H1 (cell line): Measurements from ENCODE around the gene UROC1. TPM values are rescaled to one million over a fixed set of nuclear protein-coding genes. Genes with fewer than 3 reads are reported as not detected.

Experiments
- CTCF ChIA-PET: fragments of 300-600 bp; sonication (Branson Sonifier 250); formaldehyde crosslinking; loops from one replicate; lab custom pipeline; 2021; ENCODE audit not compliant: partially characterized antibody; lab: Charles Lee
- POLR2A ChIA-PET: fragments of 300-600 bp; sonication (Branson Sonifier 250); formaldehyde crosslinking; loops from one replicate; lab custom pipeline; 2021; ENCODE audit warnings: inconsistent platforms; ENCODE audit not compliant: partially characterized antibody; lab: Charles Lee
- DNase-seq, 2 experiments: peaks; one replicate each; pipeline versions ENCODE4 v3.0.0 to v3.0.0-alpha.2; 2010 to 2022; ENCODE audit warnings: low spot score in 2 of 2, low read depth in 1 of 2, mixed read lengths in 1 of 2
- FAIRE-seq: peaks from 2 replicates; lab custom pipeline; 2011; peaks lifted over from hg19 to GRCh38; lab: Jason Lieb, UNC
- H2AFZ ChIP-seq: 2 replicates; pipeline ENCODE4 v1.8.1; 2012; ENCODE audit warnings: low read length, inconsistent platforms
- H2AK5ac ChIP-seq: 2 replicates; pipeline ENCODE4 v1.6.1; 2013; ENCODE audit warnings: low read depth, low read length
- H2BK120ac ChIP-seq: replicated peaks from 2 replicates; pipeline ENCODE3; 2013; ENCODE audit warnings: low read depth, low read length, inconsistent platforms
- H2BK12ac ChIP-seq: 2 replicates; pipeline ENCODE4 v1.6.1; 2013; ENCODE audit warnings: low read depth, low read length
- H2BK15ac ChIP-seq: 2 replicates; pipeline ENCODE4 v1.6.1; 2013; ENCODE audit warnings: low read length
- H2BK20ac ChIP-seq: 2 replicates; pipeline ENCODE4 v1.6.1; 2013; ENCODE audit warnings: low read length
- H2BK5ac ChIP-seq: 2 replicates; pipeline ENCODE4 v1.6.1; 2013; ENCODE audit warnings: low read depth, low read length
- H3K14ac ChIP-seq: 2 replicates; pipeline ENCODE4 v1.6.1; 2013; ENCODE audit warnings: inconsistent platforms; ENCODE audit not compliant: insufficient read length
- H3K18ac ChIP-seq: 2 replicates; pipeline ENCODE4 v1.6.1; 2013; ENCODE audit warnings: low read length; ENCODE audit errors: extremely low read depth
- H3K23ac ChIP-seq: 2 replicates; pipeline ENCODE4 v1.6.1; 2013; ENCODE audit warnings: inconsistent platforms; ENCODE audit not compliant: insufficient read length
- H3K23me2 ChIP-seq: 2 replicates; pipeline ENCODE4 v1.6.1; 2013; ENCODE audit warnings: low read depth, low read length
- H3K27ac ChIP-seq: 2 replicates; pipeline ENCODE4 v1.6.1; 2011; ENCODE audit warnings: low read depth, low read length, inconsistent platforms
- H3K27me3 ChIP-seq, 4 experiments: replicated peaks in 1 of 4; 1 replicate in 1 of 4; 2 replicates in 3 of 4; pipeline versions ENCODE4 v1.6.1 to v1.8.1; 2011 to 2013; ENCODE audit warnings: low read length in 3 of 4, mild to moderate bottlenecking in 3 of 4, inconsistent platforms in 2 of 4, mixed read lengths in 2 of 4, moderate library complexity in 1 of 4; ENCODE audit not compliant: control insufficient read depth in 3 of 4, insufficient read depth in 3 of 4; ENCODE audit errors: extremely low read depth in 1 of 4
- H3K36me3 ChIP-seq, 4 experiments: 2 replicates each; pipeline versions ENCODE4 v1.6.1 to v1.8.1; 2011 to 2013; ENCODE audit warnings: mild to moderate bottlenecking in 4 of 4, low read length in 3 of 4, moderate library complexity in 2 of 4, control low read depth in 1 of 4, inconsistent platforms in 1 of 4; ENCODE audit not compliant: insufficient read depth in 4 of 4, control insufficient read depth in 2 of 4
- H3K4ac ChIP-seq: replicated peaks from 2 replicates; pipeline ENCODE3; 2013; ENCODE audit warnings: low read length, low read depth, mixed read lengths, inconsistent platforms; ENCODE audit not compliant: insufficient read length
- H3K4me1 ChIP-seq, 4 experiments: replicated peaks in 1 of 4; 1 replicate in 1 of 4; 2 replicates in 3 of 4; pipeline versions ENCODE4 v1.6.1 to v1.8.1; 2011 to 2013; ENCODE audit warnings: low read length in 3 of 4, inconsistent platforms in 2 of 4, mixed read lengths in 1 of 4; ENCODE audit not compliant: insufficient read depth in 4 of 4, control insufficient read depth in 3 of 4
- H3K4me2 ChIP-seq, 2 experiments: 2 replicates each; pipeline versions ENCODE4 v1.6.1 to v1.8.1; 2011 to 2013; ENCODE audit warnings: low read depth in 2 of 2, low read length in 2 of 2, control low read depth in 1 of 2, inconsistent platforms in 1 of 2, mild to moderate bottlenecking in 1 of 2; ENCODE audit not compliant: insufficient read depth in 1 of 2
- H3K4me3 ChIP-seq, 4 experiments: fragments of 200-600, 300-600 bp in 1 of 4; sonication (generic), shearing (Covaris generic), sonication (Bioruptor Twin) in 1 of 4; 2 replicates each; pipeline versions ENCODE4 v1.5.1 to v1.8.1; 2011 to 2016; ENCODE audit warnings: low read length in 4 of 4, low read depth in 3 of 4, control low read depth in 2 of 4, inconsistent platforms in 2 of 4, mild to moderate bottlenecking in 2 of 4, mixed read lengths in 1 of 4, moderate library complexity in 1 of 4; ENCODE audit not compliant: insufficient read depth in 2 of 4; ENCODE audit errors: extremely low read depth in 1 of 4
- H3K56ac ChIP-seq: replicated peaks from 2 replicates; pipeline ENCODE3; 2013; ENCODE audit warnings: low read depth, mild to moderate bottlenecking, mixed read lengths, low read length, inconsistent platforms; ENCODE audit not compliant: insufficient read length
- H3K79me1 ChIP-seq: 2 replicates; pipeline ENCODE4 v1.6.1; 2013; ENCODE audit warnings: low read depth, low read length, control low read depth
- H3K79me2 ChIP-seq, 2 experiments: 2 replicates each; pipeline versions ENCODE4 v1.6.1 to v1.8.1; 2012 to 2013; ENCODE audit warnings: low read length in 2 of 2, mild to moderate bottlenecking in 2 of 2, inconsistent platforms in 1 of 2; ENCODE audit not compliant: insufficient read depth in 2 of 2, control insufficient read depth in 1 of 2
- H3K9ac ChIP-seq, 4 experiments: replicated peaks in 1 of 4; 1 replicate in 1 of 4; 2 replicates in 3 of 4; pipeline versions ENCODE4 v1.6.1 to v1.8.1; 2011 to 2013; ENCODE audit warnings: low read depth in 3 of 4, low read length in 3 of 4, control low read depth in 2 of 4, mild to moderate bottlenecking in 2 of 4, moderate library complexity in 2 of 4, inconsistent platforms in 1 of 4; ENCODE audit errors: extremely low read depth in 1 of 4
- H3K9me3 ChIP-seq, 2 experiments: 2 replicates each; pipeline versions ENCODE4 v1.6.1 to v1.8.1; 2012 to 2013; ENCODE audit warnings: mild to moderate bottlenecking in 2 of 2, moderate library complexity in 2 of 2, control low read depth in 1 of 2, inconsistent platforms in 1 of 2, low read depth in 1 of 2, low read length in 1 of 2, mixed read lengths in 1 of 2; ENCODE audit not compliant: insufficient read depth in 2 of 2
- H4K20me1 ChIP-seq, 2 experiments: replicated peaks in 1 of 2; 2 replicates each; pipeline versions ENCODE3 to v1.8.1; 2011 to 2013; ENCODE audit warnings: inconsistent platforms in 2 of 2, low read length in 2 of 2, mild to moderate bottlenecking in 1 of 2; ENCODE audit not compliant: insufficient read depth in 2 of 2, control insufficient read depth in 1 of 2
- H4K5ac ChIP-seq: 2 replicates; pipeline ENCODE4 v1.6.1; 2013; ENCODE audit warnings: low read length, low read depth, mixed read lengths, inconsistent platforms; ENCODE audit not compliant: insufficient read length
- H4K8ac ChIP-seq: 2 replicates; pipeline ENCODE4 v1.8.0; 2013; ENCODE audit warnings: mild to moderate bottlenecking, moderate library complexity, low read length, inconsistent platforms; ENCODE audit not compliant: insufficient read depth; ENCODE audit errors: extremely low read depth
- H4K91ac ChIP-seq: replicated peaks from 2 replicates; pipeline ENCODE3; 2013; ENCODE audit warnings: low read length, mixed read lengths, inconsistent platforms; ENCODE audit not compliant: insufficient read length
- BACH1 ChIP-seq: IDR thresholded peaks from 2 replicates; pipeline ENCODE4 v1.6.1; 2012; ENCODE audit warnings: low read length, improper control_type of control experiment
- CTBP2 ChIP-seq: IDR thresholded peaks from 2 replicates; pipeline ENCODE4 v1.7.0; 2011; ENCODE audit warnings: borderline replicate concordance, mild to moderate bottlenecking, moderate library complexity, mixed read lengths, low read length; ENCODE audit not compliant: insufficient read depth, insufficient read length
- KDM4A ChIP-seq: IDR thresholded peaks from one replicate; pipeline ENCODE4 v1.7.1; 2012; ENCODE audit warnings: low read depth, mild to moderate bottlenecking, moderate library complexity, low read length, inconsistent platforms; ENCODE audit not compliant: severe bottlenecking
- RBBP5 ChIP-seq: IDR thresholded peaks from 2 replicates; pipeline ENCODE4 v1.7.1; 2012; ENCODE audit warnings: low read depth, mild to moderate bottlenecking, inconsistent platforms, low read length, moderate library complexity, borderline replicate concordance
- RNF2 ChIP-seq: fragments of 200-900, 300-1000 bp; sonication (generic); IDR thresholded peaks from 2 replicates; pipeline ENCODE4 v1.7.1; 2016; ENCODE audit warnings: borderline replicate concordance, low read depth, mild to moderate bottlenecking, antibody characterized with exemption, low read length; ENCODE audit not compliant: poor library complexity, severe bottlenecking; ENCODE audit errors: missing control alignments
- SAP30 ChIP-seq: fragments of 300-600 bp; sonication (generic); IDR thresholded peaks from 2 replicates; pipeline ENCODE4 v1.7.1; 2012; ENCODE audit warnings: low read length, moderate library complexity, mild to moderate bottlenecking, inconsistent platforms; ENCODE audit not compliant: insufficient read depth, insufficient replicate concordance
- SRF ChIP-seq: IDR thresholded peaks from 2 replicates; pipeline ENCODE4 v1.6.1; 2011; ENCODE audit warnings: mild to moderate bottlenecking, low read depth, low read length, moderate library complexity
- WGBS, 2 experiments: shearing (Covaris generic) in 1 of 2; methylation state at CpG; one replicate each; pipeline versions ENCODE4 v1.1.6 to v1.1.7; 2013 to 2015; ENCODE audit warnings: low lambda C conversion rate in 2 of 2, mixed read lengths in 2 of 2, inconsistent platforms in 1 of 2, low coverage in 1 of 2, missing lambda C conversion rate in 1 of 2; ENCODE audit not compliant: insufficient replicate concordance in 2 of 2, insufficient coverage in 1 of 2, insufficient read length in 1 of 2; ENCODE audit errors: extremely low coverage in 1 of 2, missing lambda C conversion rate in 1 of 2; 5-methylcytosine and 5-hydroxymethylcytosine counted together
- polyA plus RNA-seq, 7 experiments: library from polyadenylated mRNA; depleted of rRNA in 3 of 7; stranded (reverse) in 5 of 7; unstranded in 2 of 7; fragments of >200 nt in 5 of 7; fragments of 200-250 nt in 2 of 7; gene quantifications; 1 replicate in 5 of 7; 2 replicates in 1 of 7; 4 replicates in 1 of 7; pipeline versions ENCODE4 v1.2.1 to v1.2.3, GENCODE V29; 2011 to 2013; ENCODE audit warnings: missing spikeins in 2 of 7, mixed read lengths in 2 of 7
- total RNA-seq: library from RNA; stranded (reverse); fragmentation: NEBNext Ultra II Directional; extraction: Animal tissue kit (Norgen Biotek cat#: 25700); gene quantifications from 2 replicates; pipeline ENCODE4 v1.2.1, GENCODE V29; 2021

UROC1 gene
- total and polyA plus RNA-seq, 2 of the 8 experiments (the other 6 are each of a cell fraction or from before 2014, with no cell fraction given), result 0.03 TPM; not detected in 1

DNA sequence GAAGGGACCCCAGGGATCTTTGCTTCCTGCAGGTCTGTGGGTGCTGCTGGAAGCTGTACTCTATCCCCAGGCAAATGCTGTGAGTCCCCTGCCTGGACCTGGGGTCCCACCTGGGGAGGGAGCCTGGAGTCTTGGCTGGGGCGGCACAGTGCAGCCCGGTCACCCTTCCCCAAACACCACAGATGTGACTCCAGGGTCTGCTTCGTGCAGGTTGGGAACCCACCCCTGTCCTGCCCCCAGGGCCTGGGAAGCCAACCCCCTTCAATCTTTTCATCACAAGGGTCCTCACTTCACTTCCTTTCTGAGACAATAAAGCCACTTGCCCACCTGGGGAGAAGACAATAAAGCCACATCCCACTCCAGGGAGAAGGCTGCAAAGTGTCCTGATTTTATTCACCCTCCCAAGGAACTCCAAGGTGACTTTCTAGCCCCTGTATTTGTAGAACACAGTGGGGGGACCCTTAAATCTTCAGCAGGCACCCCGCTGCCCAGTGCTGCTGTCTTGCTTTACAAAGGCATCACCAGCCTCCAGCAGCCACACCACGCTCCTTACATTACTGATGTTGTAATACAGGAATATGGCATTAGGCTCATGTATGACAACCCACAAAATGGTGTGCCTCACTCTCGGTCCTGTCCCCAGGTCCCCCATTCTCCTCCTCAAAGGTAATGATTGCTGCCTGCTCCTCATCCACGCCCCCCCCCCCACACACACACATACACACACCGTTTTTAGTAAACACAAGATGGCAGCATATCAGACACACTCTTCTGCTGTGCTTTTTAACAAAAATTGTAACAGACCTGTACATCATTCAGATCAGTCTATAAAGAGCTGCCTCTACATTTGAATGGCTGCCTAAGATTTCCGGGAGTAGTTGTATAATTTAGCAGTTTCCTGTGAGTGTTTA, 31.2 kb upstream of the UROC1 start:
- no peaks in the 10 kb centered on the region for H3K27me3 ChIP-seq
- H4K5ac ChIP-seq, result peak overlapping the region; percentile 7
- FAIRE-seq (no peak), DNase-seq (peak in 1 of 2 experiments; percentile 49)
- no peaks in the 10 kb centered on the region for H3K79me2 ChIP-seq
- H3K36me3 ChIP-seq, result no peaks in the 10 kb centered on the region
- CTCF ChIA-PET, result interaction anchor here (0.7 to 2.3 kb wide), 6 partner anchors 14 to 1017 kb away, joined by 3 to 7 read pairs (median 4); no protein-coding TSS in a partner anchor
- POLR2A ChIA-PET, result no interaction called here
- H3K23me2 ChIP-seq, result peaks cover 3% of the 10 kb centered on the region; the same call in 1 of the 2 replicates
- H3K18ac ChIP-seq, result peak overlapping the region; percentile 90
- peak overlapping the region; percentile 90; the same call in 1 of the 2 replicates for H2BK12ac ChIP-seq
- peak overlapping the region in 1 of 4 experiments; percentile 5; a peak in 2 of 8 replicates for H3K4me3 ChIP-seq
- no peak overlapping the region for H3K27ac ChIP-seq
- no peak overlapping the region for H3K9ac ChIP-seq
- H3K14ac ChIP-seq, result no peak overlapping the region
- no peak overlapping the region for H3K56ac ChIP-seq
- H2AFZ ChIP-seq, result no peak overlapping the region
- H3K4ac ChIP-seq, result peak overlapping the region; percentile 23
- H3K23ac ChIP-seq, result no peak overlapping the region
- peak overlapping the region; percentile 91; the same call in 1 of the 2 replicates for H2BK5ac ChIP-seq
- peak overlapping the region; percentile 99 for H2BK20ac ChIP-seq
- H3K4me1 ChIP-seq, result peaks cover 0 to 20% (median 10%) of the 10 kb centered on the region in 4 experiments; a peak in 6 of 7 replicates
- H3K4me2 ChIP-seq, result peak overlapping the region; percentile 14 to 55; a peak in 3 of 4 replicates
- no peaks in the 10 kb centered on the region for H4K20me1 ChIP-seq
- 49% methylated on average over 9 of the region's 9 CpGs; no CpG with 5 or more reads in 1 of the 2 experiments for WGBS, 2 experiments
- H2BK120ac ChIP-seq, result no peak overlapping the region
- no peak overlapping the region for H2AK5ac ChIP-seq
- no peak overlapping the region; the same call in 1 of the 2 replicates for H4K8ac ChIP-seq
- no peaks in the 10 kb centered on the region for H3K79me1 ChIP-seq
- peak overlapping the region; percentile 36 for H4K91ac ChIP-seq
- H2BK15ac ChIP-seq, result peak overlapping the region; percentile 98; the same call in 1 of the 2 replicates
- H3K9me3 ChIP-seq, result no peaks in the 10 kb centered on the region
- TF ChIP-seq RBBP5 (no peak), BACH1 (no peak), KDM4A (no peak), SAP30 (no peak), SRF (no peak), CTBP2 (no peak), RNF2 (no peak)
